Measurements from ENCODE around the gene ACTL7B. TPM values are rescaled to one million over a fixed set of nuclear protein-coding genes. Genes with fewer than 3 reads are reported as not detected.

ACTL7B gene
- total and polyA plus RNA-seq, 7 donors: 0.27 TPM; not detected in 6

GRCh38 chr9:108832179-108832500 is 23.6 kb downstream of the ACTL7B start:
- Histone ChIP-seq H3K9me3 (no peaks in the 10 kb centered on the region), H3K27me3 (no peaks in the 10 kb centered on the region), H3K4me1 (no peaks in the 10 kb centered on the region), H3K4me3 (no peak overlapping the region), H3K27ac (no peak overlapping the region), H3K36me3 (no peaks in the 10 kb centered on the region)
- WGBS, 2 donors: 96 to 97% methylated on average over 3 of the region's 3 CpGs
- TF ChIP-seq EP300 (IDR thresholded peaks at IDR 0.05): no peak
- no peak for TF ChIP-seq CTCF (IDR thresholded peaks at IDR 0.05)
- DNase-seq: no peak
- intact Hi-C loops (cut with DNase I): no loop called here

- TF ChIP-seq POLR2A (IDR thresholded peaks at IDR 0.05): no peak
- TF ChIP-seq POLR2AphosphoS5 (IDR thresholded peaks at IDR 0.05): no peak
- no peak for TF ChIP-seq CTCF (IDR thresholded peaks at IDR 0.05)
- TF ChIP-seq EP300 (IDR thresholded peaks at IDR 0.05): no peak
- WGBS, 2 donors: 91 to 93% methylated on average over 1 of the region's 1 CpG
- H3K27me3 ChIP-seq: no peaks in the 10 kb centered on the region
- no peak for DNase-seq
- H3K4me1 ChIP-seq: no peaks in the 10 kb centered on the region
- no peak overlapping the region for H3K27ac ChIP-seq
- intact Hi-C loops (cut with DNase I): no loop called here
- H3K4me3 ChIP-seq: no peak overlapping the region
- H3K9me3 ChIP-seq: no peaks in the 10 kb centered on the region
- H3K36me3 ChIP-seq: no peaks in the 10 kb centered on the region
Observed at GRCh38 chr9:108831496-108832178, 24.1 kb downstream of the ACTL7B start.

- intact Hi-C loops (cut with DNase I): no loop called here
- DNase-seq: no peak
- Histone ChIP-seq H3K4me3 (no peak overlapping the region), H3K9me3 (no peaks in the 10 kb centered on the region), H3K4me1 (no peaks in the 10 kb centered on the region), H3K27me3 (no peaks in the 10 kb centered on the region), H3K36me3 (no peaks in the 10 kb centered on the region), H3K27ac (no peak overlapping the region)
- 57 to 74% methylated on average over 2 of the region's 2 CpGs for WGBS, 2 donors
- no peak for TF ChIP-seq POLR2AphosphoS5 (IDR thresholded peaks at IDR 0.05)
- TF ChIP-seq EP300 (IDR thresholded peaks at IDR 0.05): no peak
- TF ChIP-seq POLR2A (IDR thresholded peaks at IDR 0.05): no peak
- no peak for TF ChIP-seq CTCF (IDR thresholded peaks at IDR 0.05)
Observed at GRCh38 chr9:108830272-108830671, 25.5 kb downstream of the ACTL7B start.

- H3K4me3 ChIP-seq: no peak overlapping the region
- intact Hi-C loops (cut with DNase I): no loop called here
- DNase-seq: no peak
- peaks cover 0 to 7% (median 0%) of the 10 kb centered on the region in 4 donors for H3K9me3 ChIP-seq
- no peaks in the 10 kb centered on the region for H3K36me3 ChIP-seq
- no peaks in the 10 kb centered on the region for H3K27me3 ChIP-seq
- H3K4me1 ChIP-seq: no peaks in the 10 kb centered on the region
- H3K27ac ChIP-seq: no peak overlapping the region
- TF ChIP-seq POLR2A (IDR thresholded peaks at IDR 0.05) (no peak), POLR2AphosphoS5 (IDR thresholded peaks at IDR 0.05) (no peak), CTCF (IDR thresholded peaks at IDR 0.05) (no peak), EP300 (IDR thresholded peaks at IDR 0.05) (no peak)
- WGBS, 2 donors: 88 to 90% methylated on average over 3 of the region's 3 CpGs
Observed at GRCh38 chr9:108823829-108824228, 32.0 kb downstream of the ACTL7B start.

- intact Hi-C loops (cut with DNase I): no loop called here
- H3K27me3 ChIP-seq: no peaks in the 10 kb centered on the region
- no peaks in the 10 kb centered on the region for H3K9me3 ChIP-seq
- no peak overlapping the region for H3K4me3 ChIP-seq
- no peaks in the 10 kb centered on the region for H3K4me1 ChIP-seq
- no peak overlapping the region for H3K27ac ChIP-seq
- no peak for TF ChIP-seq EP300 (IDR thresholded peaks at IDR 0.05)
- TF ChIP-seq CTCF (IDR thresholded peaks at IDR 0.05): no peak
- TF ChIP-seq POLR2A (IDR thresholded peaks at IDR 0.05): no peak
- TF ChIP-seq POLR2AphosphoS5 (IDR thresholded peaks at IDR 0.05): no peak
- 46 to 76% methylated on average over 10 of the region's 10 CpGs for WGBS, 2 donors
- no peaks in the 10 kb centered on the region for H3K36me3 ChIP-seq
- DNase-seq: no peak
Observed at GRCh38 chr9:108816037-108816436, 39.7 kb downstream of the ACTL7B start.
